ENCODE measurements around the gene OTOF. TPM values are rescaled to one million over a fixed set of nuclear protein-coding genes. Genes with fewer than 3 reads are reported as not detected.

Gene OTOF
- total and polyA plus RNA-seq, 9 of the 15 experiments (the other 6 are each of a cell fraction or from before 2014, with no cell fraction given), result 0.03 to 0.11 (median 0.06) TPM; not detected in 5

DNA sequence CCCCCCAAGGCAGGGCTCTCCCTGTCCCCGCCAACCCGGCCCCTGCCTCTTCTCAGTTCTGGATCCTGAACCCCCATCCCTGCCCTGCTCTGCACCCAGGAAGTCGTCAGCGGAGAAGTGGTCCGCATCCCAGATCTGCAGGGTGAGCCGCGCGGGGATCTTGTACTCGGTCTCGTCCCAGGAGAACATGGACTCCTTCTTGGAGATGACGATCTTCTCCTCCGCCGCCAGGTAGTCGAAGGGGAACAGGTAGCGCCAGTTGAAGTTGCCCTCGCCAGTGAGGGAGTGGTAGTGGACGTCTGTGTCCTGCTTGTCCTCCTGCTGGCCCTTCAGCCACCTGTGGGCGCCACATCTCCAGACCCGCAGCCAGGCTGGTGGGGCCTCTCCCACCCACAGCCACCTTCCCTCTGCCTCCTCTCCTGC, 16.3 kb downstream of the OTOF start:
- Histone ChIP-seq H3K79me2 (ENCODE audit: control insufficient read depth, insufficient read depth, low read length) (no peaks in the 10 kb centered on the region), H4K20me1 (replicated peaks; ENCODE audit: control insufficient read depth, insufficient read depth, low read length) (no peaks in the 10 kb centered on the region), H3K9ac (ENCODE audit: insufficient read depth in 1 of 2, low read depth in 2 of 2, low read length in 2 of 2) (peak overlapping the region in 1 of 2 experiments; percentile 62; a peak in 2 of 4 replicates), H3K27me3 (ENCODE audit: control insufficient read depth in 2 of 2, insufficient read depth in 2 of 2, low read length in 2 of 2) (no peaks in the 10 kb centered on the region), H3K27ac (ENCODE audit: extremely low read depth, low read depth, low read length) (no peak overlapping the region), H3K4me1 (replicated peaks in 1 of 2; ENCODE audit: control insufficient read depth in 2 of 2, insufficient read depth in 2 of 2, low read length in 2 of 2) (peaks cover 11 to 45% of the 10 kb centered on the region in 2 experiments; a peak in 4 of 5 replicates), H3K4me2 (ENCODE audit: insufficient read depth, low read length) (no peak overlapping the region), H2AFZ (ENCODE audit: low read depth, low read length) (no peak overlapping the region), H3K9me1 (ENCODE audit: control insufficient read depth, insufficient read depth, low read length) (no peaks in the 10 kb centered on the region), H3K36me3 (ENCODE audit: control insufficient read depth, insufficient read depth, low read length) (no peaks in the 10 kb centered on the region), H3K9me3 (replicated peaks; ENCODE audit: control insufficient read depth, insufficient read depth, low read depth, low read length) (no peaks in the 10 kb centered on the region), H3K4me3 (no peak overlapping the region)
- WGBS (ENCODE audit: insufficient coverage, low coverage, missing lambda C conversion rate), result 45% methylated on average over 14 of the region's 19 CpGs
- no peak for FAIRE-seq
- DNase-seq (ENCODE audit: extremely low read depth in 1 of 4, low spot score in 3 of 4), result no peak
- intact Hi-C loops (cut with micrococcal nuclease), result loop anchor here (5.0 to 10.0 kb wide), 3 partner anchors 64 to 227 kb away; no protein-coding TSS in a partner anchor
- no TSS peak for BruUV-seq (replicated peaks)
- ATAC-seq, result no peak
- in situ Hi-C loops (cut with MboI), result loop anchor here (10.0 kb wide), 1 partner anchor 517 kb away; no protein-coding TSS in a partner anchor
- no peak for TF ChIP-seq L3MBTL2 (IDR thresholded peaks at IDR 0.05)
- TF ChIP-seq CTBP1 (IDR thresholded peaks at IDR 0.05; ENCODE audit: borderline replicate concordance), result no peak
- CTCF ChIA-PET (ENCODE audit: low intra/inter-chr PET ratio), result interaction anchor here (1.8 kb wide), 1 partner anchor 226 kb away, joined by 6 read pairs; no protein-coding TSS in a partner anchor
- POLR2A ChIA-PET, result no interaction called here

DNA sequence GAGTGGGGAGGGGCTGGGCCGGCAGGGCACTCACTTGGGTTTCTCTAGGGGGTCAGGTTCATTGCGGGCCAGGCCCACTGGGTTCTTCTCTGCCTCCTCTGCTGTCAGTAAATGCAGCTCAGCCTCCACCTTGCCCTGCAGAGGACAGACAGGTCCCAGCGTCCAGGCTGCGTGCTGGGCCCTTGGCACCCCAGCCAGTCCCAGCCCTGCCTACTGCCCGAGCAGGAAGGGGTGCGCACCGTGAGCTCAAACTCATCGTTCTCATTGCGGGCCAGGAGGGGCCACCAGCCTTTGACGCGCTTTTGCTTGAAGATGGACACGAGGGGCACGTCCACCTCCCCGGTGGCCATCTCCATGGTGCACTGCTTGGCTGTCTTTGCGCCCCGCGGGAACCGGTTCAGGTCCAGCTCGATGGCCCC, 17.3 kb downstream of the OTOF start:
- BruUV-seq (replicated peaks), result no TSS peak
- no peak for ATAC-seq
- ChIA-PET CTCF (ENCODE audit: low intra/inter-chr PET ratio) (no interaction called here), POLR2A (interaction anchor here (0.6 to 0.9 kb wide), 3 partner anchors 9 to 121 kb away, joined by 3 to 5 read pairs (median 3); no protein-coding TSS in a partner anchor)
- H3K9ac ChIP-seq (ENCODE audit: insufficient read depth in 1 of 2, low read depth in 2 of 2, low read length in 2 of 2), result peak overlapping the region in 1 of 2 experiments; percentile 36; a peak in 1 of 4 replicates
- intact Hi-C loops (cut with micrococcal nuclease), result loop anchor here (5.0 to 10.0 kb wide), 3 partner anchors 63 to 226 kb away; no protein-coding TSS in a partner anchor
- H4K20me1 ChIP-seq (replicated peaks; ENCODE audit: control insufficient read depth, insufficient read depth, low read length), result no peaks in the 10 kb centered on the region
- in situ Hi-C loops (cut with MboI), result loop anchor here (10.0 kb wide), 1 partner anchor 516 kb away; no protein-coding TSS in a partner anchor
- no peak overlapping the region for H3K4me3 ChIP-seq
- H3K79me2 ChIP-seq (ENCODE audit: control insufficient read depth, insufficient read depth, low read length), result no peaks in the 10 kb centered on the region
- no peaks in the 10 kb centered on the region for H3K9me3 ChIP-seq (replicated peaks; ENCODE audit: control insufficient read depth, insufficient read depth, low read depth, low read length)
- H3K27ac ChIP-seq (ENCODE audit: extremely low read depth, low read depth, low read length), result no peak overlapping the region
- DNase-seq (ENCODE audit: extremely low read depth in 1 of 4, low spot score in 3 of 4), result no peak
- no peak for FAIRE-seq
- H3K9me1 ChIP-seq (ENCODE audit: control insufficient read depth, insufficient read depth, low read length), result no peaks in the 10 kb centered on the region
- peaks cover 8 to 48% of the 10 kb centered on the region in 2 experiments; a peak in 4 of 5 replicates for H3K4me1 ChIP-seq (replicated peaks in 1 of 2; ENCODE audit: control insufficient read depth in 2 of 2, insufficient read depth in 2 of 2, low read length in 2 of 2)
- H3K36me3 ChIP-seq (ENCODE audit: control insufficient read depth, insufficient read depth, low read length), result no peaks in the 10 kb centered on the region
- WGBS (ENCODE audit: insufficient coverage, low coverage, missing lambda C conversion rate), result 40% methylated on average over 15 of the region's 19 CpGs
- H3K27me3 ChIP-seq (ENCODE audit: control insufficient read depth in 2 of 2, insufficient read depth in 2 of 2, low read length in 2 of 2), result no peaks in the 10 kb centered on the region
- H3K4me2 ChIP-seq (ENCODE audit: insufficient read depth, low read length), result no peak overlapping the region
- H2AFZ ChIP-seq (ENCODE audit: low read depth, low read length), result peak overlapping the region; percentile 62; the same call in 1 of the 2 replicates
- no peak for TF ChIP-seq HDGF (IDR thresholded peaks at IDR 0.05)
- no peak for TF ChIP-seq ZNF764 (CRISPR knock-in tag; IDR thresholded peaks at IDR 0.05; ENCODE audit: low read depth)
- TF ChIP-seq SMAD3 (CRISPR knock-in tag; conservative IDR thresholded peaks at IDR 0.05), result no peak
- no peak for TF ChIP-seq ZBED1 (IDR thresholded peaks at IDR 0.05)
- no peak for TF ChIP-seq RBM39 (optimal IDR thresholded peaks at IDR 0.05; ENCODE audit: low read depth, low read length)
- TF ChIP-seq, protein P1, sequence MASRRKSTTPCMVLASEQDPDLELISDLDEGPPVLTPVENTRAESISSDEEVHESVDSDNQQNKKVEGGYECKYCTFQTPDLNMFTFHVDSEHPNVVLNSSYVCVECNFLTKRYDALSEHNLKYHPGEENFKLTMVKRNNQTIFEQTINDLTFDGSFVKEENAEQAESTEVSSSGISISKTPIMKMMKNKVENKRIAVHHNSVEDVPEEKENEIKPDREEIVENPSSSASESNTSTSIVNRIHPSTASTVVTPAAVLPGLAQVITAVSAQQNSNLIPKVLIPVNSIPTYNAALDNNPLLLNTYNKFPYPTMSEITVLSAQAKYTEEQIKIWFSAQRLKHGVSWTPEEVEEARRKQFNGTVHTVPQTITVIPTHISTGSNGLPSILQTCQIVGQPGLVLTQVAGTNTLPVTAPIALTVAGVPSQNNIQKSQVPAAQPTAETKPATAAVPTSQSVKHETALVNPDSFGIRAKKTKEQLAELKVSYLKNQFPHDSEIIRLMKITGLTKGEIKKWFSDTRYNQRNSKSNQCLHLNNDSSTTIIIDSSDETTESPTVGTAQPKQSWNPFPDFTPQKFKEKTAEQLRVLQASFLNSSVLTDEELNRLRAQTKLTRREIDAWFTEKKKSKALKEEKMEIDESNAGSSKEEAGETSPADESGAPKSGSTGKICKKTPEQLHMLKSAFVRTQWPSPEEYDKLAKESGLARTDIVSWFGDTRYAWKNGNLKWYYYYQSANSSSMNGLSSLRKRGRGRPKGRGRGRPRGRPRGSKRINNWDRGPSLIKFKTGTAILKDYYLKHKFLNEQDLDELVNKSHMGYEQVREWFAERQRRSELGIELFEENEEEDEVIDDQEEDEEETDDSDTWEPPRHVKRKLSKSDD (conservative IDR thresholded peaks at IDR 0.05; ENCODE audit: low read length), result no peak
- TF ChIP-seq, protein P2, sequence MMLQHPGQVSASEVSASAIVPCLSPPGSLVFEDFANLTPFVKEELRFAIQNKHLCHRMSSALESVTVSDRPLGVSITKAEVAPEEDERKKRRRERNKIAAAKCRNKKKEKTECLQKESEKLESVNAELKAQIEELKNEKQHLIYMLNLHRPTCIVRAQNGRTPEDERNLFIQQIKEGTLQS (IDR thresholded peaks at IDR 0.05), result no peak
- TF ChIP-seq, protein P2 (CRISPR knock-in tag; conservative IDR thresholded peaks at IDR 0.05), result no peak
- no peak for TF ChIP-seq ERF (CRISPR knock-in tag; IDR thresholded peaks at IDR 0.05)
